GM12878 (cell line): ENCODE measurements around the gene CMTM1. TPM values are rescaled to one million over a fixed set of nuclear protein-coding genes. Genes with fewer than 3 reads are reported as not detected.

Source experiments
- ATAC-seq: fragments of 200-7000 bp; cut with Tn5 transposase; 3 replicates; pipeline ENCODE4 v1.9.1; 2020; ENCODE audit warnings: mild to moderate bottlenecking, moderate library complexity
- BruUV-seq: library from RNA; stranded (reverse); fragments of 400-500 nt; replicated peaks from 2 replicates; lab custom pipeline; 2021; lab: Mats Ljungman, UMichigan
- CTCF ChIA-PET: fragments of 300-600 bp; sonication (Branson Sonifier 250); formaldehyde crosslinking; extraction: SDS; loops from one replicate; lab custom pipeline; 2021; ENCODE audit warnings: inconsistent platforms; lab: Yijun Ruan, JAX
- POLR2A ChIA-PET: fragments of 350-600 bp; formaldehyde crosslinking; extraction: SDS; loops from one replicate; lab custom pipeline; 2021; ENCODE audit warnings: inconsistent platforms; lab: Charles Lee
- RAD21 ChIA-PET: fragments of 300-600 bp; sonication (Branson Sonifier 250); formaldehyde crosslinking; loops from one replicate; lab custom pipeline; 2023; ENCODE audit warnings: antibody characterized with exemption; ENCODE audit not compliant: unreplicated experiment; lab: Charles Lee
- SMC1A ChIA-PET: fragments of 300-600 bp; sonication (Branson Sonifier 250); formaldehyde crosslinking; loops from one replicate; lab custom pipeline; 2023; ENCODE audit not compliant: unreplicated experiment, uncharacterized antibody; lab: Charles Lee
- DNase-seq: peaks from one replicate; pipeline ENCODE4 v3.0.0-alpha.2; 2011; ENCODE audit warnings: low read depth, low spot score
- FAIRE-seq: peaks from 3 replicates; lab custom pipeline; 2011; peaks lifted over from hg19 to GRCh38; lab: Jason Lieb, UNC
- H2AFZ ChIP-seq: 2 replicates; pipeline ENCODE4 v1.6.0; 2011; ENCODE audit warnings: low read depth, low read length, control low read depth; ENCODE audit not compliant: control insufficient read depth
- H3K27ac ChIP-seq: 2 replicates; pipeline ENCODE4 v1.5.1; 2011; ENCODE audit warnings: control low read depth; ENCODE audit not compliant: control insufficient read depth, insufficient read depth
- H3K27me3 ChIP-seq, 2 experiments: replicated peaks in 1 of 2; 2 replicates each; pipeline versions ENCODE4 v1.6.0 to v1.6.1; 2011; ENCODE audit warnings: low read length in 1 of 2; ENCODE audit not compliant: control insufficient read depth in 2 of 2, insufficient read depth in 2 of 2
- H3K36me3 ChIP-seq, 2 experiments: 2 replicates each; pipeline ENCODE4 v1.5.1; 2011; ENCODE audit warnings: low read length in 1 of 2; ENCODE audit not compliant: control insufficient read depth in 2 of 2, insufficient read depth in 2 of 2
- H3K4me1 ChIP-seq: 2 replicates; pipeline ENCODE4 v1.6.1; 2011; ENCODE audit warnings: mild to moderate bottlenecking, low read length, moderate library complexity, mixed read lengths; ENCODE audit not compliant: control insufficient read depth, insufficient read depth
- H3K4me2 ChIP-seq: 2 replicates; pipeline ENCODE4 v1.6.0; 2011; ENCODE audit warnings: control low read depth; ENCODE audit not compliant: control insufficient read depth, insufficient read depth
- H3K4me3 ChIP-seq: fragments of 200-600 bp; sonication (generic); 2 replicates; pipeline ENCODE4 v1.5.1; 2016
- H3K79me2 ChIP-seq: 2 replicates; pipeline ENCODE4 v1.6.0; 2011; ENCODE audit warnings: low read length; ENCODE audit not compliant: control insufficient read depth, insufficient read depth
- H3K9ac ChIP-seq: 2 replicates; pipeline ENCODE4 v1.8.0; 2011; ENCODE audit warnings: low read length, control low read depth, mixed read lengths; ENCODE audit not compliant: control insufficient read depth, insufficient read depth
- H3K9me3 ChIP-seq: replicated peaks from 3 replicates; pipeline ENCODE4 v1.5.1; 2011; ENCODE audit warnings: mild to moderate bottlenecking, low read length; ENCODE audit not compliant: control insufficient read depth, insufficient read depth
- H4K20me1 ChIP-seq: 2 replicates; pipeline ENCODE4 v1.6.0; 2011; ENCODE audit not compliant: control insufficient read depth, insufficient read depth
- BHLHE40 ChIP-seq, 2 experiments: fragments of 450-650 bp in 1 of 2; IDR thresholded peaks; 2 replicates each; pipeline ENCODE4 v1.6.1; 2011 to 2017; ENCODE audit warnings: low read depth in 2 of 2, borderline replicate concordance in 1 of 2, improper control_type of control experiment in 1 of 2, low read length in 1 of 2, mild to moderate bottlenecking in 1 of 2
- CBFB ChIP-seq: IDR thresholded peaks from 2 replicates; pipeline ENCODE4 v1.6.1; 2016; ENCODE audit warnings: antibody characterized with exemption, low read depth
- IRF4 ChIP-seq: IDR thresholded peaks from 2 replicates; pipeline ENCODE4 v1.6.1; 2011; ENCODE audit warnings: low read depth, low read length
- MEF2A ChIP-seq: IDR thresholded peaks from 2 replicates; pipeline ENCODE4 v1.6.1; 2011; ENCODE audit warnings: low read depth, mild to moderate bottlenecking, low read length, moderate library complexity; ENCODE audit not compliant: insufficient read depth
- MTA2 ChIP-seq: fragments of 450-650 bp; IDR thresholded peaks from 2 replicates; pipeline ENCODE4 v1.6.1; 2016; ENCODE audit warnings: low read depth, mild to moderate bottlenecking, moderate library complexity
- MTA3 ChIP-seq: IDR thresholded peaks from 2 replicates; pipeline ENCODE4 v1.6.1; 2012; ENCODE audit warnings: low read length, inconsistent platforms, borderline replicate concordance
- PAX5 ChIP-seq: IDR thresholded peaks from 2 replicates; pipeline ENCODE4 v1.6.1; 2011; ENCODE audit warnings: low read depth, low read length, borderline replicate concordance
- PML ChIP-seq: IDR thresholded peaks from 2 replicates; pipeline ENCODE4 v1.6.1; 2012; ENCODE audit warnings: low read length, inconsistent platforms
- POU2F2 ChIP-seq: IDR thresholded peaks from 3 replicates; pipeline ENCODE4 v1.6.1; 2011; ENCODE audit warnings: low read depth, mild to moderate bottlenecking, low read length, borderline replicate concordance
- RELA ChIP-seq: fragments of 450-650 bp; IDR thresholded peaks from 2 replicates; pipeline ENCODE4 v1.8.0; 2014; ENCODE audit warnings: borderline replicate concordance; ENCODE audit not compliant: partially characterized antibody
- RUNX3 ChIP-seq: IDR thresholded peaks from 2 replicates; pipeline ENCODE4 v1.6.1; 2012; ENCODE audit warnings: low read length, inconsistent platforms
- SMAD5 ChIP-seq: IDR thresholded peaks from 2 replicates; pipeline ENCODE4 v1.6.1; 2016; ENCODE audit warnings: antibody characterized with exemption, low read depth
- SREBF2 ChIP-seq: IDR thresholded peaks from 2 replicates; pipeline ENCODE4 v1.6.1; 2012; ENCODE audit warnings: mild to moderate bottlenecking, low read length
- USF1 ChIP-seq: IDR thresholded peaks from 2 replicates; pipeline ENCODE4 v1.6.1; 2011; ENCODE audit warnings: borderline replicate concordance, low read depth, mild to moderate bottlenecking, moderate library complexity, mixed read lengths, low read length; ENCODE audit not compliant: insufficient read depth; ENCODE audit errors: extremely low read length
- WRNIP1 ChIP-seq: IDR thresholded peaks from 2 replicates; pipeline ENCODE4 v1.6.1; 2011; ENCODE audit warnings: low read depth, low read length, improper control_type of control experiment, borderline replicate concordance
- ZNF384 ChIP-seq: IDR thresholded peaks from 2 replicates; pipeline ENCODE4 v1.6.1; 2012; ENCODE audit warnings: low read depth, mild to moderate bottlenecking, low read length, improper control_type of control experiment, borderline replicate concordance
- WGBS: methylation state at CpG from one replicate; pipeline ENCODE4 v1.1.6; 2016; ENCODE audit warnings: low lambda C conversion rate; ENCODE audit not compliant: insufficient replicate concordance, insufficient coverage; ENCODE audit errors: missing lambda C conversion rate; 5-methylcytosine and 5-hydroxymethylcytosine counted together
- in situ Hi-C: fragments of 300-500 bp; cut with MboI; formaldehyde crosslinking; loops from 9 replicates; pipeline ENCODE4 v1.14.3; 2018; ENCODE audit warnings: mixed read lengths
- intact Hi-C: fragments of 100-400 bp; cut with micrococcal nuclease; formaldehyde crosslinking; loops from one replicate; pipeline ENCODE4 v1.14.2; 2022; ENCODE audit not compliant: unreplicated experiment
- polyA plus RNA-seq, 11 experiments: library from polyadenylated mRNA; depleted of rRNA in 4 of 11; unstranded in 6 of 11; stranded (reverse) in 5 of 11; fragments of >200 nt; fragmentation: Nextera tagmentation in 4 of 11; fragmentation: Illumina TruSeq in 1 of 11; extraction: Ambion mirVana in 4 of 11; extraction: Trizol in 1 of 11; gene quantifications; 1 replicate in 1 of 11; 2 replicates in 10 of 11; pipeline versions ENCODE4 v1.2.1 to v1.2.3, GENCODE V29; 2011 to 2016; ENCODE audit warnings: inconsistent platforms in 2 of 11, missing spikeins in 2 of 11, low read depth in 1 of 11
- total RNA-seq, 4 experiments: library from RNA; depleted of rRNA in 3 of 4; stranded (reverse); fragments of >200 nt in 3 of 4; fragmentation: Illumina TruSeq in 1 of 4; extraction: Trizol in 1 of 4; gene quantifications; 2 replicates each; pipeline versions ENCODE4 v1.2.1 to v1.2.3, GENCODE V29; 2013 to 2021
- TF ChIP-seq, protein P1 (sequence below): fragments of 450-650 bp; IDR thresholded peaks from 2 replicates; pipeline ENCODE4 v1.6.1; 2017; ENCODE audit warnings: mild to moderate bottlenecking, low read depth, inconsistent platforms; ENCODE audit not compliant: poor library complexity, severe bottlenecking

Gene CMTM1
- total and polyA plus RNA-seq, 10 of the 15 experiments (the other 5 are each of a cell fraction or from before 2014, with no cell fraction given): 0.09 to 3.0 (median 1.4) TPM; not detected in 2

DNA sequence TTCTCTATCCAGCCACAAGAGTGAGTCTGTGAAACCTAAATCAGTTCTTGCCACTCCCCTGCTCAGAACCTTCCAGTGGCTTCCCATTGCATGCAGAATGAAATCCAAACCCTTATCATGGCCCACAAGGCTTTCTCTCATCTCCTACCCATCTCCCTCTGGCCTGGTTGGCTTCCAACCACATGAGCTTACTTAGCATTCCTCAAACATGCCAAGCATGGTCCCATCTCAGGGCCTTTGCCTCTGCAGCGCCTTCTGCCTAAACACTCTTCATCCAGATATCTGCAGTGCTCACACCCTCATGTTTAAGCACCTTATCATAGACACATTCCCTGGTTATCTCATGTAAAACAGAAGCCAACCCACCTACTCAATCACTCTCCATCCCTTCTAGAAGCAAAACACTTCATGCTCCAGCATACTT lies 31.9 kb upstream of the CMTM1 start:
- ChIA-PET RAD21 (no interaction called here), SMC1A (interaction anchor here (0.7 to 1.1 kb wide), 2 partner anchors 9 to 14 kb away, joined by 3 to 4 read pairs; no protein-coding TSS in a partner anchor), POLR2A (interaction anchor here (0.6 kb wide), 1 partner anchor 30 kb away, joined by 3 read pairs; no protein-coding TSS in a partner anchor), CTCF (no interaction called here)
- in situ Hi-C loops (loop anchor here (25.0 kb wide), 1 partner anchor 503 kb away; the partner anchor contains the start of gene CBFB), intact Hi-C loops (no loop called here)
- Histone ChIP-seq H3K9me3 (no peaks in the 10 kb centered on the region), H3K4me2 (no peak overlapping the region), H3K27ac (no peak overlapping the region), H3K36me3 (peaks cover 0 to 4% of the 10 kb centered on the region in 2 experiments; a peak in 1 of 4 replicates), H4K20me1 (no peaks in the 10 kb centered on the region), H3K9ac (no peak overlapping the region), H3K4me3 (no peak overlapping the region), H3K79me2 (no peaks in the 10 kb centered on the region), H2AFZ (no peak overlapping the region), H3K27me3 (peaks cover 0 to 3% of the 10 kb centered on the region in 2 experiments; a peak in 2 of 4 replicates), H3K4me1 (peaks cover 6% of the 10 kb centered on the region)
- no peak for DNase-seq
- no peak for ATAC-seq
- 88% methylated on average over 1 of the region's 1 CpG for WGBS
- BruUV-seq: no TSS peak
- TF ChIP-seq, protein P1, sequence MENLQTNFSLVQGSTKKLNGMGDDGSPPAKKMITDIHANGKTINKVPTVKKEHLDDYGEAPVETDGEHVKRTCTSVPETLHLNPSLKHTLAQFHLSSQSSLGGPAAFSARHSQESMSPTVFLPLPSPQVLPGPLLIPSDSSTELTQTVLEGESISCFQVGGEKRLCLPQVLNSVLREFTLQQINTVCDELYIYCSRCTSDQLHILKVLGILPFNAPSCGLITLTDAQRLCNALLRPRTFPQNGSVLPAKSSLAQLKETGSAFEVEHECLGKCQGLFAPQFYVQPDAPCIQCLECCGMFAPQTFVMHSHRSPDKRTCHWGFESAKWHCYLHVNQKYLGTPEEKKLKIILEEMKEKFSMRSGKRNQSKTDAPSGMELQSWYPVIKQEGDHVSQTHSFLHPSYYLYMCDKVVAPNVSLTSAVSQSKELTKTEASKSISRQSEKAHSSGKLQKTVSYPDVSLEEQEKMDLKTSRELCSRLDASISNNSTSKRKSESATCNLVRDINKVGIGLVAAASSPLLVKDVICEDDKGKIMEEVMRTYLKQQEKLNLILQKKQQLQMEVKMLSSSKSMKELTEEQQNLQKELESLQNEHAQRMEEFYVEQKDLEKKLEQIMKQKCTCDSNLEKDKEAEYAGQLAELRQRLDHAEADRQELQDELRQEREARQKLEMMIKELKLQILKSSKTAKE: no peak
- no peak for TF ChIP-seq WRNIP1
- TF ChIP-seq ZNF384: no peak
- no peak for TF ChIP-seq PML
- TF ChIP-seq RUNX3: no peak
- no peak for TF ChIP-seq SREBF2
- no peak for TF ChIP-seq MTA3
- no peak for TF ChIP-seq USF1
- TF ChIP-seq SMAD5: no peak
- TF ChIP-seq IRF4: no peak
- no peak for TF ChIP-seq RELA
- no peak for TF ChIP-seq CBFB
- TF ChIP-seq MTA2: no peak
- TF ChIP-seq PAX5: no peak
- TF ChIP-seq BHLHE40 (IDR thresholded peaks at IDR 0.05; ENCODE audit: borderline replicate concordance in 1 of 2, low read depth in 2 of 2, low read length in 1 of 2): no peak
- TF ChIP-seq MEF2A: no peak
- no peak for TF ChIP-seq POU2F2
- no peak for FAIRE-seq
